Hindlimb muscle (tissue), 1 donor: ENCODE data around the gene ZNF160. TPM values are rescaled to one million over a fixed set of nuclear protein-coding genes. Genes with fewer than 3 reads are reported as not detected.

Experiments used
- polyA plus RNA-seq: library from polyadenylated mRNA; unstranded; fragments of 120-200 nt; gene quantifications from one replicate; pipeline ENCODE4 v1.2.1, GENCODE V29; 2013; ENCODE audit not compliant: insufficient read length

Gene ZNF160
- polyA plus RNA-seq, 1 donor: 22.0 TPM

Other genes with a start within 250 kb of the ZNF160 start
- 15.2 TPM for gene ZNF468, start 245.8 kb downstream of the ZNF160 start, polyA plus RNA-seq
- 20.3 TPM for gene ZNF320, start 205.8 kb downstream of the ZNF160 start, polyA plus RNA-seq
- gene ZNF888, start 180.0 kb downstream of the ZNF160 start, polyA plus RNA-seq: 3.2 TPM
- gene ZNF816, start 140.5 kb downstream of the ZNF160 start, polyA plus RNA-seq: 7.3 TPM
- not detected for gene ERVV-1, start 89.5 kb downstream of the ZNF160 start, polyA plus RNA-seq
- not detected for gene ERVV-2, start 58.7 kb downstream of the ZNF160 start, polyA plus RNA-seq
- gene ZNF415, start 29.5 kb upstream of the ZNF160 start, polyA plus RNA-seq: 9.6 TPM
- 6.9 TPM for gene ZNF347, start 55.6 kb upstream of the ZNF160 start, polyA plus RNA-seq
- 4.4 TPM for gene ZNF665, start 89.9 kb upstream of the ZNF160 start, polyA plus RNA-seq
- 26.3 TPM for gene ZNF677, start 151.5 kb upstream of the ZNF160 start, polyA plus RNA-seq
- gene VN1R2, start 154.9 kb upstream of the ZNF160 start, polyA plus RNA-seq: not detected
- not detected for gene VN1R4, start 164.3 kb upstream of the ZNF160 start, polyA plus RNA-seq
- 5.2 TPM for gene ZNF845, start 230.3 kb upstream of the ZNF160 start, polyA plus RNA-seq